SKM-1 treated with dmso at 0.1 percent for 144 hours (cell line): Measurements from ENCODE around the gene C11orf98.

Experiments used
- DNase-seq: peaks from one replicate; lab custom pipeline; 2025; ENCODE audit not compliant: unreplicated experiment; lab: John Stamatoyannopoulos, UW

The C11orf98 gene

GRCh38 chr11:62613291-62613778 is 51.7 kb downstream of the C11orf98 start:
- no peak for DNase-seq
